Measurements from ENCODE around the gene ANTKMT. TPM values are rescaled to one million over a fixed set of nuclear protein-coding genes. Genes with fewer than 3 reads are reported as not detected.

Gene ANTKMT
- total RNA-seq, 1 experiment from 2014 or later: 93.6 TPM

DNA sequence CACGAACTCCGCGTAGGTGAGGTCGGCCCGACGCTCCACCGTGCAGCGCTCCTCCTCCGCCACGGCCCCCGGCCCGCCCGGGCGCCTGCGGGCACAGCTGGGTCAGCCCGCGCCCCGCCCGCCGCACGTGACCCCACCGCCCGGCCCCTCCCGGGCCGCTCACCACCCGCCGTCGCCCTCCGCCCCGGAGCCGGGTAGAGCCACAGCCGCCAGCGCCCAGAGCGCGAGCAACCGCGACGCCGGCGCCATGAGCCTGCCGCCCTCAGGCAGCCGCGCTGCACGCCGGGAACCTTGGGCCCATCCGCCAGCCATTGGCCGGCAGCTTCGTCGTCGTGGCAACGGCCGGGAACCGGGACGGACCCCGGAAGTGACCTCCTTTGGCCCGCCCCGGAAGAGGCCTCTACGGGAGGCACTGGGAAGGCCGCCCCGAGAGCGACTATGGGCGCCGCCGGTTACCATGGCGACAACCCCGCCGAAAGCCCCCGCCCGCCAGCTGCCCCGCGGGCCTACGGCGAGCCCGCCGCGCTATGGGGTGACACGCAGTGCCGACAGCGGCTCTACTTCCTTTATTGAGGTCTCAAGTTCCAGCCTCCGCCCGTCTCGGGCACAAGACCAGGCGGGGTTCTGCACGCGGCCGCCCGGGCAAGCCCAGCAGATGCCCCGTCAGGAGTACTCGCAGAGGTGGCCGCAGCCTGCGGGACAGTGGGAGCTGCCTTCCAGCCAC lies 36.7 kb upstream of the ANTKMT start, which contains the start of gene JMJD8:
Gene JMJD8, minus strand, starts transcription at position 264 of the 724 bp plus-strand sequence. Its CDS starts 15 bp downstream, at position 249.
- H3K4me1 ChIP-seq (ENCODE audit: control insufficient read depth, insufficient read depth, low read length): peaks cover 19% of the 10 kb centered on the region
- in situ Hi-C loops (cut with HindIII; ENCODE audit: low pct_unique_long_range_greater_than_20kb, low sequenced_read_pairs): no loop called here
- no peak for DNase-seq (ENCODE audit: low read depth, low spot score)
- TF ChIP-seq POLR2AphosphoS5 (IDR thresholded peaks at IDR 0.05; ENCODE audit: low read depth, low read length): peak; percentile 92
- TF ChIP-seq, protein P1, sequence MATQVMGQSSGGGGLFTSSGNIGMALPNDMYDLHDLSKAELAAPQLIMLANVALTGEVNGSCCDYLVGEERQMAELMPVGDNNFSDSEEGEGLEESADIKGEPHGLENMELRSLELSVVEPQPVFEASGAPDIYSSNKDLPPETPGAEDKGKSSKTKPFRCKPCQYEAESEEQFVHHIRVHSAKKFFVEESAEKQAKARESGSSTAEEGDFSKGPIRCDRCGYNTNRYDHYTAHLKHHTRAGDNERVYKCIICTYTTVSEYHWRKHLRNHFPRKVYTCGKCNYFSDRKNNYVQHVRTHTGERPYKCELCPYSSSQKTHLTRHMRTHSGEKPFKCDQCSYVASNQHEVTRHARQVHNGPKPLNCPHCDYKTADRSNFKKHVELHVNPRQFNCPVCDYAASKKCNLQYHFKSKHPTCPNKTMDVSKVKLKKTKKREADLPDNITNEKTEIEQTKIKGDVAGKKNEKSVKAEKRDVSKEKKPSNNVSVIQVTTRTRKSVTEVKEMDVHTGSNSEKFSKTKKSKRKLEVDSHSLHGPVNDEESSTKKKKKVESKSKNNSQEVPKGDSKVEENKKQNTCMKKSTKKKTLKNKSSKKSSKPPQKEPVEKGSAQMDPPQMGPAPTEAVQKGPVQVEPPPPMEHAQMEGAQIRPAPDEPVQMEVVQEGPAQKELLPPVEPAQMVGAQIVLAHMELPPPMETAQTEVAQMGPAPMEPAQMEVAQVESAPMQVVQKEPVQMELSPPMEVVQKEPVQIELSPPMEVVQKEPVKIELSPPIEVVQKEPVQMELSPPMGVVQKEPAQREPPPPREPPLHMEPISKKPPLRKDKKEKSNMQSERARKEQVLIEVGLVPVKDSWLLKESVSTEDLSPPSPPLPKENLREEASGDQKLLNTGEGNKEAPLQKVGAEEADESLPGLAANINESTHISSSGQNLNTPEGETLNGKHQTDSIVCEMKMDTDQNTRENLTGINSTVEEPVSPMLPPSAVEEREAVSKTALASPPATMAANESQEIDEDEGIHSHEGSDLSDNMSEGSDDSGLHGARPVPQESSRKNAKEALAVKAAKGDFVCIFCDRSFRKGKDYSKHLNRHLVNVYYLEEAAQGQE (IDR thresholded peaks at IDR 0.05; ENCODE audit: insufficient read depth in 1 of 2, low read depth in 2 of 2, low read length in 1 of 2): 0 out of 4 replicates have a peak, but pooled peaks of 1 of the 2 experiments have one; percentile 8
- TF ChIP-seq, protein P2, sequence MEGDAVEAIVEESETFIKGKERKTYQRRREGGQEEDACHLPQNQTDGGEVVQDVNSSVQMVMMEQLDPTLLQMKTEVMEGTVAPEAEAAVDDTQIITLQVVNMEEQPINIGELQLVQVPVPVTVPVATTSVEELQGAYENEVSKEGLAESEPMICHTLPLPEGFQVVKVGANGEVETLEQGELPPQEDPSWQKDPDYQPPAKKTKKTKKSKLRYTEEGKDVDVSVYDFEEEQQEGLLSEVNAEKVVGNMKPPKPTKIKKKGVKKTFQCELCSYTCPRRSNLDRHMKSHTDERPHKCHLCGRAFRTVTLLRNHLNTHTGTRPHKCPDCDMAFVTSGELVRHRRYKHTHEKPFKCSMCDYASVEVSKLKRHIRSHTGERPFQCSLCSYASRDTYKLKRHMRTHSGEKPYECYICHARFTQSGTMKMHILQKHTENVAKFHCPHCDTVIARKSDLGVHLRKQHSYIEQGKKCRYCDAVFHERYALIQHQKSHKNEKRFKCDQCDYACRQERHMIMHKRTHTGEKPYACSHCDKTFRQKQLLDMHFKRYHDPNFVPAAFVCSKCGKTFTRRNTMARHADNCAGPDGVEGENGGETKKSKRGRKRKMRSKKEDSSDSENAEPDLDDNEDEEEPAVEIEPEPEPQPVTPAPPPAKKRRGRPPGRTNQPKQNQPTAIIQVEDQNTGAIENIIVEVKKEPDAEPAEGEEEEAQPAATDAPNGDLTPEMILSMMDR (IDR thresholded peaks at IDR 0.05): no peak
- no peak for TF ChIP-seq TCF7L2 (IDR thresholded peaks at IDR 0.05; ENCODE audit: low read depth, low read length)
- peak; percentile 76; the same call in 1 of the 2 replicates for TF ChIP-seq SIN3A (IDR thresholded peaks at IDR 0.05; ENCODE audit: borderline replicate concordance, insufficient read depth, low read depth, low read length)
- no peaks in the 10 kb centered on the region for H3K27me3 ChIP-seq (ENCODE audit: control insufficient read depth, insufficient read depth, low read length)
- ChIA-PET CTCF (no interaction called here), POLR2A (no interaction called here)
- peaks cover 5% of the 10 kb centered on the region; the same call in 1 of the 2 replicates for H3K36me3 ChIP-seq (ENCODE audit: control insufficient read depth, insufficient read depth, low read length)
- ATAC-seq: peak; percentile 73
- intact Hi-C loops (cut with micrococcal nuclease; ENCODE audit: unreplicated experiment): loop anchor here (10.0 kb wide), 1 partner anchor 1091 kb away; the partner anchor contains the start of genes EME2, MRPS34 and NME3
- H3K9me3 ChIP-seq (ENCODE audit: control insufficient read depth, insufficient read depth, low read depth, low read length): no peaks in the 10 kb centered on the region
- peak within 1 kb of the TSS; percentile 87 for H3K27ac ChIP-seq (ENCODE audit: low read length)
- peak within 1 kb of the TSS; percentile 66 to 71 for H3K4me3 ChIP-seq (ENCODE audit: low read depth in 2 of 2, low read length in 2 of 2)
- BruUV-seq (replicated peaks): no TSS peak

DNA sequence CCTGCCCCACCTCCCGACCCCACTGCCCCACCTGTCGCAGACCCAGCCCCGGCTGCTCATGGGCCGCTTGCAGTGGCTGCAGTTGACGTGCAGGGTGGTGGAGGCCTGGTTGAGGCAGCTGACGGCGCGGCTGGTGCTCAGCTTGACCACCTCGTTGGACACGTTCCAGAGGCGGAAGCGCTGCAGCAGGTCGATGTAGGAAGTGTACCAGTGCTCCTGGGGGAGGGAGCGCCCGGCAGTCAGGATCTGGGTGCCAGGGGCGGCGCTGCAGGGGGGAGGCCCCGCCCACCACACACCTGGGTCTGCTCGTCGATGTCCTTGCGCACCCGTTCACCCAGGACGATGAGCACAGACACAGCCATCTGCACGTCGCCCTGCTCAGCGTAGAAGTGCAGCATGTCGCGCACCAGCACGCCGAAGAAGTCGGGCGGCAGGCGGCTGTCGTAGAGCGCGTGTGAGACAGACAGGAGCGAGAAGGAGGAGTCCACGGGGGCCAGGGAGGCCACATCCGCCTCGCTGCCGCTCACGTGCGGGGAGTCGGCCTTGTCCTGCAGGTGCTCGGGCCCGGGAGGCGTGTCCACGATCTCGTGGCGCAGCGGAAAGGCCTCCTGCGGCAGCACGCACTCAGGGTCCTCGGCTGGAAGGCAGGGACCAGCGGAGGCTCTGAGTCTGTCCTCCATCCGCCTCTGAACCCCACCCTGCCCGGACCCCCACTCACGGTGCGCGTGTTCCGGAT lies 35.8 kb upstream of the ANTKMT start:
- TF ChIP-seq POLR2AphosphoS5 (IDR thresholded peaks at IDR 0.05; ENCODE audit: low read depth, low read length): no peak
- TF ChIP-seq, protein P2 (IDR thresholded peaks at IDR 0.05): no peak
- TF ChIP-seq, protein P1 (IDR thresholded peaks at IDR 0.05; ENCODE audit: insufficient read depth in 1 of 2, low read depth in 2 of 2, low read length in 1 of 2): no peak
- no peak for TF ChIP-seq SIN3A (IDR thresholded peaks at IDR 0.05; ENCODE audit: borderline replicate concordance, insufficient read depth, low read depth, low read length)
- TF ChIP-seq TCF7L2 (IDR thresholded peaks at IDR 0.05; ENCODE audit: low read depth, low read length): no peak
- no peak for ATAC-seq
- Histone ChIP-seq H3K4me3 (ENCODE audit: low read depth in 2 of 2, low read length in 2 of 2) (no peak overlapping the region), H3K4me1 (ENCODE audit: control insufficient read depth, insufficient read depth, low read length) (peaks cover 24% of the 10 kb centered on the region), H3K27ac (ENCODE audit: low read length) (peak overlapping the region; percentile 34; the same call in 1 of the 2 replicates), H3K36me3 (ENCODE audit: control insufficient read depth, insufficient read depth, low read length) (peaks cover 10% of the 10 kb centered on the region; the same call in 1 of the 2 replicates), H3K9me3 (ENCODE audit: control insufficient read depth, insufficient read depth, low read depth, low read length) (no peaks in the 10 kb centered on the region), H3K27me3 (ENCODE audit: control insufficient read depth, insufficient read depth, low read length) (no peaks in the 10 kb centered on the region)
- in situ Hi-C loops (cut with HindIII; ENCODE audit: low pct_unique_long_range_greater_than_20kb, low sequenced_read_pairs) (no loop called here), intact Hi-C loops (cut with micrococcal nuclease; ENCODE audit: unreplicated experiment) (loop anchor here (10.0 kb wide), 1 partner anchor 1090 kb away; the partner anchor contains the start of genes EME2, MRPS34 and NME3)
- no TSS peak for BruUV-seq (replicated peaks)
- DNase-seq (ENCODE audit: low read depth, low spot score): no peak
- CTCF ChIA-PET: no interaction called here
- POLR2A ChIA-PET: no interaction called here

All from Panc1 (cell line).